ENCODE measurements around the gene USP47.

DNA sequence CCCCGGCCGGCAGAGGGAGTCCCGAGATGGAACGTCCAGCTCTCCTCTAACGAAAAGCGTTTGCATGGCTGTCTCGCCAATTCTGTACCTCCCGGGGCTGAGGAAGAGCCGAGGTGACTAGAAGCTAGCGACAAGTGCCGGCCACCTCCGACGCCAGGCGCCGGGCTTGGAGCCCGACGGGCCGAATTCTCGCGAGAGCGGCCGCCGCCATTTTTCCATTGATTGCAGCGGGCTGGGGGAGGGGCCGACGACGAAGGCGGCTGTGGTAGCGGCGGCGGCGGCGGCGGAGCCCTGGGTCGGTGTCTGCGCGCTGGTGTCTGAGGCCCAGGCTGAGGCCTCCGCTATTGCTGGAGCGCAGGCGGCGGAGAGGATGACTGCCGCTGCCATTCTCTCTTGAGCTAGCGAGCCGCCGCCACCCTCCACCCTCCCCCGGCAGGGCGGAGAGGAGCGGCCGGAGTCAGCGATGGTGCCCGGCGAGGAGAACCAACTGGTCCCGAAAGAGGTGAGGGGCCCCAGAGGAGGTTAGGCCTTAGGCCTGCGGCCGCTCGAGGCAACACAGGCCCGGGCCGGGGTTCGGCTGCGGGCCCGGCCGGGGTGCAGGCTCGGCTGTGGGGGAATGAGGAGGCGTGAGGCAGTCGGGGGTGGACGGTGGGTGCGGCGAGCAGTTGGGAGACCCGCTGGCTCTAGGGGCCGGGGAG is at the start of gene USP47:
- TF ChIP-seq, protein P1, sequence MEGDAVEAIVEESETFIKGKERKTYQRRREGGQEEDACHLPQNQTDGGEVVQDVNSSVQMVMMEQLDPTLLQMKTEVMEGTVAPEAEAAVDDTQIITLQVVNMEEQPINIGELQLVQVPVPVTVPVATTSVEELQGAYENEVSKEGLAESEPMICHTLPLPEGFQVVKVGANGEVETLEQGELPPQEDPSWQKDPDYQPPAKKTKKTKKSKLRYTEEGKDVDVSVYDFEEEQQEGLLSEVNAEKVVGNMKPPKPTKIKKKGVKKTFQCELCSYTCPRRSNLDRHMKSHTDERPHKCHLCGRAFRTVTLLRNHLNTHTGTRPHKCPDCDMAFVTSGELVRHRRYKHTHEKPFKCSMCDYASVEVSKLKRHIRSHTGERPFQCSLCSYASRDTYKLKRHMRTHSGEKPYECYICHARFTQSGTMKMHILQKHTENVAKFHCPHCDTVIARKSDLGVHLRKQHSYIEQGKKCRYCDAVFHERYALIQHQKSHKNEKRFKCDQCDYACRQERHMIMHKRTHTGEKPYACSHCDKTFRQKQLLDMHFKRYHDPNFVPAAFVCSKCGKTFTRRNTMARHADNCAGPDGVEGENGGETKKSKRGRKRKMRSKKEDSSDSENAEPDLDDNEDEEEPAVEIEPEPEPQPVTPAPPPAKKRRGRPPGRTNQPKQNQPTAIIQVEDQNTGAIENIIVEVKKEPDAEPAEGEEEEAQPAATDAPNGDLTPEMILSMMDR (IDR thresholded peaks at IDR 0.05 in 8 of 11, conservative IDR thresholded peaks at IDR 0.05 in 3 of 11): peak in 8 of 11 experiments; percentile 10 to 79 (median 64)
- peak; percentile 85 to 94 (median 90) for TF ChIP-seq POLR2AphosphoS5 (IDR thresholded peaks at IDR 0.05)
- TF ChIP-seq POLR2A (IDR thresholded peaks at IDR 0.05): peak in 2 of 3 donors; percentile 8 to 63

All from spleen (tissue), 7 donors.